Coronary artery (tissue), 2 donors: ENCODE results near the gene MRI1.
A peak's percentile ranks its signal among the peaks of the same experiment; 100 is the strongest.

Experiments used
- DNase-seq: peaks from one replicate; pipeline ENCODE4 v3.0.0-alpha.2; 2017; ENCODE audit warnings: low spot score
- H3K27ac ChIP-seq, 2 donors: fragments of 200-600 bp; sonication (generic); one replicate each; pipeline ENCODE4 v1.5.1; 2016 to 2019
- H3K4me3 ChIP-seq: fragments of 200-600 bp; sonication (generic); 2 replicates; pipeline ENCODE4 v1.5.1; 2016; ENCODE audit warnings: mild to moderate bottlenecking, moderate library complexity
- CTCF ChIP-seq: fragments of 200-600 bp; sonication (generic); IDR thresholded peaks from one replicate; pipeline ENCODE4 v1.5.1; 2019; ENCODE audit warnings: antibody characterized with exemption

Gene MRI1

GRCh38 chr19:13794757-13795589 is 30.7 kb downstream of the MRI1 start, which contains the start of gene ZSWIM4:
TSS of gene ZSWIM4 (plus strand) at chr19:13795443. CDS start at chr19:13795649, 206 bp downstream.
- TF ChIP-seq CTCF = no peak
- H3K27ac ChIP-seq = peak within 1 kb of the TSS; percentile 93 to 99
- peak within 1 kb of the TSS; percentile 94 for H3K4me3 ChIP-seq
- peak; percentile 99 for DNase-seq

- Histone ChIP-seq H3K4me3 (peak overlapping the region; percentile 94), H3K27ac (peak overlapping the region; percentile 93 to 96)
- no peak for DNase-seq
- no peak for TF ChIP-seq CTCF
Observed at GRCh38 chr19:13795595-13796300, 31.4 kb downstream of the MRI1 start.

GRCh38 chr19:13796301-13797057 is 32.2 kb downstream of the MRI1 start:
- peak overlapping the region; percentile 94 for H3K4me3 ChIP-seq
- peak; percentile 93 for DNase-seq
- no peak for TF ChIP-seq CTCF
- H3K27ac ChIP-seq = peak overlapping the region; percentile 93 to 96

- peak overlapping the region; percentile 93 to 96 for H3K27ac ChIP-seq
- no peak for DNase-seq
- no peak for TF ChIP-seq CTCF
- peak overlapping the region; percentile 94 for H3K4me3 ChIP-seq
Observed at GRCh38 chr19:13797058-13797440, 32.7 kb downstream of the MRI1 start.

- peak overlapping the region; percentile 93 to 96 for H3K27ac ChIP-seq
- H3K4me3 ChIP-seq = no peak overlapping the region
- no peak for TF ChIP-seq CTCF
- no peak for DNase-seq
Observed at GRCh38 chr19:13797870-13798269, 33.5 kb downstream of the MRI1 start.

GRCh38 chr19:13799669-13800068 is 35.3 kb downstream of the MRI1 start:
- no peak for DNase-seq
- TF ChIP-seq CTCF = no peak
- Histone ChIP-seq H3K4me3 (no peak overlapping the region), H3K27ac (no peak overlapping the region)
